ENCODE results near the gene DYNLRB2. TPM values are rescaled to one million over a fixed set of nuclear protein-coding genes. Genes with fewer than 3 reads are reported as not detected.

The DYNLRB2 gene
- total RNA-seq, 1 donor from 2014 or later: not detected

DNA sequence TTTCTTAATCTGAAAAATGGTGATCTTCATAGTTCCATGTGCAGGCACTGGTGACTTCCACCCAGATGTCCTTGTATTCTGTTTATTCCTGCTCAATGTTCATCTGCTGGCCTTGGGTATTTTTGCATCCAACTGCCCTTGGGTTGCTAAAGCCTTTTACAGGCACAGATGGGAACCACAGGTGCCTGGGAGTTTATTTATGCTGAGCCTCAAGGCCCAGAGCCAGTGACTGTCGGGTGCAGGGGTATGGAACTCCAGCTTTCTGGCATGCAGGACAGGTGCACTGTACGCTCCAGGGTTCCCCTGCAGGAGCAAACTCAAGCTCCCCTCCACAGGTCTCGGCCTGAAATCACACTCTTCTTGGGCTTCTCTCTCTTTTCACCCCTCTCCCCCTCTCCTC lies 22.3 kb downstream of the DYNLRB2 start:
- DNase-seq (ENCODE audit: low read depth, low spot score): no peak
- H3K9me3 Mint-ChIP-seq: no peaks in the 10 kb centered on the region
- H3K36me3 Mint-ChIP-seq (ENCODE audit: low read depth): no peaks in the 10 kb centered on the region
- H3K4me3 Mint-ChIP-seq: no peak overlapping the region
- TF ChIP-seq, protein P1, sequence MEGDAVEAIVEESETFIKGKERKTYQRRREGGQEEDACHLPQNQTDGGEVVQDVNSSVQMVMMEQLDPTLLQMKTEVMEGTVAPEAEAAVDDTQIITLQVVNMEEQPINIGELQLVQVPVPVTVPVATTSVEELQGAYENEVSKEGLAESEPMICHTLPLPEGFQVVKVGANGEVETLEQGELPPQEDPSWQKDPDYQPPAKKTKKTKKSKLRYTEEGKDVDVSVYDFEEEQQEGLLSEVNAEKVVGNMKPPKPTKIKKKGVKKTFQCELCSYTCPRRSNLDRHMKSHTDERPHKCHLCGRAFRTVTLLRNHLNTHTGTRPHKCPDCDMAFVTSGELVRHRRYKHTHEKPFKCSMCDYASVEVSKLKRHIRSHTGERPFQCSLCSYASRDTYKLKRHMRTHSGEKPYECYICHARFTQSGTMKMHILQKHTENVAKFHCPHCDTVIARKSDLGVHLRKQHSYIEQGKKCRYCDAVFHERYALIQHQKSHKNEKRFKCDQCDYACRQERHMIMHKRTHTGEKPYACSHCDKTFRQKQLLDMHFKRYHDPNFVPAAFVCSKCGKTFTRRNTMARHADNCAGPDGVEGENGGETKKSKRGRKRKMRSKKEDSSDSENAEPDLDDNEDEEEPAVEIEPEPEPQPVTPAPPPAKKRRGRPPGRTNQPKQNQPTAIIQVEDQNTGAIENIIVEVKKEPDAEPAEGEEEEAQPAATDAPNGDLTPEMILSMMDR (conservative IDR thresholded peaks at IDR 0.05): no peak
- peaks cover 79% of the 10 kb centered on the region for H3K27me3 Mint-ChIP-seq (ENCODE audit: low read depth)
- no peak overlapping the region for H3K27ac Mint-ChIP-seq (ENCODE audit: unreplicated experiment)
- no peaks in the 10 kb centered on the region for H3K4me1 Mint-ChIP-seq

DNA sequence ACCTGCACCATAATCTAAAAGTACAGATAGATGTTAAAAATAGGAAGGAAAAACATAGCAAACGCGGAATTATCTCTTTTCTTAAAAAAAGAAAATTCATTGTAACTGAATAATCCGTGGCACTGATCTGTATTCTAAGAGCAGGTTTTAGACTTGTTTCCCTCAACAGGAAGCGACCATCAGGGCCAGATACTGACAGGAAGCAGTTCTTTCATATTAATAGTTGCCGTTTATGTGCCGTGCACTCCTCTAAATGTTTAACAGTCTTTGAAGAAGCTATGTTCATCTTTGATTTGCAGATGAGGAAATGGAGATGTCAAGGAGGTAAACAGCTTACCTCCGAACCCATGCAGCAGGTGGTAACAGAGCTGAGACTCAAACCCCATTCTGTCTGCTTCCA lies 23.6 kb downstream of the DYNLRB2 start:
- Mint-ChIP-seq H3K4me1 (no peaks in the 10 kb centered on the region), H3K9me3 (no peaks in the 10 kb centered on the region), H3K4me3 (no peak overlapping the region), H3K27me3 (ENCODE audit: low read depth) (peaks cover 72% of the 10 kb centered on the region), H3K27ac (ENCODE audit: unreplicated experiment) (no peak overlapping the region), H3K36me3 (ENCODE audit: low read depth) (no peaks in the 10 kb centered on the region)
- no peak for DNase-seq (ENCODE audit: low read depth, low spot score)
- TF ChIP-seq, protein P1 (conservative IDR thresholded peaks at IDR 0.05): no peak

DNA sequence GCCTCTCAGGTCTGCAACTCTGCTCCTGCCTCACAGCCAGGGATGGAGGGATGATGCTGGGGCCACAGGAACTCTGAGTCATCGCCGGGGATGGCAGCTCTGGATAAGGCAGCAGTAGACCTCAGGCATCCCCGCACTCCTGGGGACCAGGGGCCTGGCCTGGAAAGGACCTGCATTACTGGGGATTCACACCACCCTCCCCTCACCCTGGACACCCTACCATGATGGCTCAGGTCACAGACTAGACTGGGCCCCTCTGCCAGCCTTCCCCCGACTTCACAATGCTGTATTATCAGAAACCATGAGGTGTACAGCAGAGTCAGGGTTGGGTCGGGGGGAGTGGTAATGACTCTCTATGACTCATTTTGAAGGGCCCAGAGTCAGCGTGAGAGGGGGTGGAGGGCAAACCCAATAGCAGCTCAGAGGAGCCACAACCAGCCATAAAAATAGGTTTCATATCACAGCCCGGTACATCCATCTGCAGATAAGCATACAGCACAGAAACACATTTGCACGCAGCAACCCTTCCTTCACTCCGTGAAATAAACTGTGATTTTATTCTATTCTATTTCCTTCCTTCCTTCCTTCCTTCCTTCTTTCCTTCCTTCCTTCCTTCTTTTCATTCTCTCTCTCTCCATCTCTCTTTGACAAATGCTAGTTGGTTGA lies 28.8 kb downstream of the DYNLRB2 start:
- TF ChIP-seq, protein P1 (conservative IDR thresholded peaks at IDR 0.05): no peak
- Mint-ChIP-seq H3K27ac (ENCODE audit: unreplicated experiment) (no peak overlapping the region), H3K4me1 (no peaks in the 10 kb centered on the region), H3K27me3 (ENCODE audit: low read depth) (peaks cover 34% of the 10 kb centered on the region), H3K36me3 (ENCODE audit: low read depth) (no peaks in the 10 kb centered on the region), H3K4me3 (no peak overlapping the region), H3K9me3 (no peaks in the 10 kb centered on the region)
- no peak for DNase-seq (ENCODE audit: low read depth, low spot score)

DNA sequence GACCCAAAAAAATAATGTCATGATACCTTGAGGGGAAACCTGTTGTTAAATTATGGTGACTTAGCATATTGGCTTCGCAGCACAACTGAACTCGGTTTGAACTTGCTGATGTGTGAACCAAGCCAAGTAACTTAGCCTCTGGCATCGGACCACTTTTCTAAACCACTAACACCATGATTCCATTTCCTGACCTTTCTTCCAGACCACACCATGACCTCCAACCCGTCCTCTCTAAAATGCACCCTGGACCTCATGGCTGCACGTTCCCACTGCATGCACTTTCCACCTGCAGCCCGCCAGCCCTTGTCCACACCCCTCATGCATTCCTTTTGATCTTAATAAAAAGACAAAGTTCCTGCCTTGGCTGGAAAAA lies 29.3 kb downstream of the DYNLRB2 start:
- no peak for DNase-seq (ENCODE audit: low read depth, low spot score)
- no peaks in the 10 kb centered on the region for H3K9me3 Mint-ChIP-seq
- no peaks in the 10 kb centered on the region for H3K36me3 Mint-ChIP-seq (ENCODE audit: low read depth)
- no peak overlapping the region for H3K27ac Mint-ChIP-seq (ENCODE audit: unreplicated experiment)
- H3K27me3 Mint-ChIP-seq (ENCODE audit: low read depth): peaks cover 29% of the 10 kb centered on the region
- TF ChIP-seq, protein P1 (conservative IDR thresholded peaks at IDR 0.05): no peak
- no peaks in the 10 kb centered on the region for H3K4me1 Mint-ChIP-seq
- H3K4me3 Mint-ChIP-seq: no peak overlapping the region

DNA sequence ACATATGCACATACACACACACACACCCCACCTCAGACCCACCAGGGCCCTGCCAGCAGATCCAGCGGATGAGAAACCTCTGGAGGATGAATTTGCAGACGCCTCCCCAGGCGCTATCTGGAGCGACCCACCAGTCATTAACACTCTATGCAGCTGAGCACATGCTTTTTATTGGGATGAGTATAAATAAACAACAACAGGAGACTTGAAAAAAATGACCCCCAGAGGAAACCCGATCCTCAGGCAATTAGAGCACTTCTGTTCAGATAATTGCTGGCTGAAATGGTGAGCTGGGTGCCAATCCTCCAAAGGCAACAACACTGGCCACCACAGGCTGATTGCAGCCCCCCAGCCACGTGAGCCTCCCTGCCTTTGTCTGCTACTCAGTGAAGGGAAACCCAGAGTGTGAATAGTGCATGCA lies 32.9 kb downstream of the DYNLRB2 start:
- TF ChIP-seq, protein P1 (conservative IDR thresholded peaks at IDR 0.05): no peak
- H3K27me3 Mint-ChIP-seq (ENCODE audit: low read depth): peaks cover 11% of the 10 kb centered on the region
- no peaks in the 10 kb centered on the region for H3K4me1 Mint-ChIP-seq
- H3K27ac Mint-ChIP-seq (ENCODE audit: unreplicated experiment): no peak overlapping the region
- no peak overlapping the region for H3K4me3 Mint-ChIP-seq
- no peaks in the 10 kb centered on the region for H3K36me3 Mint-ChIP-seq (ENCODE audit: low read depth)
- no peaks in the 10 kb centered on the region for H3K9me3 Mint-ChIP-seq
- DNase-seq (ENCODE audit: low read depth, low spot score): no peak
